ENCODE results near the gene PCCB. TPM values are rescaled to one million over a fixed set of nuclear protein-coding genes. Genes with fewer than 3 reads are reported as not detected.

PCCB gene
- total RNA-seq, 1 experiment from 2014 or later, result 46.8 TPM

DNA sequence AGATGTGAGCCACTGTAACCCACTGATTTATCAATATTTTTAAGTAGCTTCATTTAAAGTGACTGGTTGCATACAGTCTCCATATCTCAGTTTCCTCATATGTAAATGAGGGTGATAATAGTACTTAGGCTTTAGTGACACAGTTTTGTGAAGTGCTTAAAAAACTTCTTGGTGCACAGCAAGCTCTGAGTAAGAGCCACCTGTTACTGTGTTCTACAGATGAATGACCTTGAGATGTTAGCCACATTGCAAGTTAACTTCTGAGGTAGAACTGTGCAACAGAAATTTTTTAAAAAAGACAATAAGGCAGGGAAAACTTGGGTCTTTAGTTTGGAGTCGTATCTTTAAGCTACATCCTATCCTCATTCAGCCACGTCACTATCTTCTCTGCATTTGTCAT lies 43.1 kb downstream of the PCCB start:
- Histone ChIP-seq H3K27ac (no peak overlapping the region), H3K4me1 (replicated peaks; ENCODE audit: insufficient read depth) (no peaks in the 10 kb centered on the region), H3K79me2 (ENCODE audit: low read depth) (no peaks in the 10 kb centered on the region), H3K9me2 (ENCODE audit: insufficient read depth) (no peaks in the 10 kb centered on the region), H3K36me3 (ENCODE audit: low read depth) (no peaks in the 10 kb centered on the region), H3K27me3 (ENCODE audit: insufficient read depth, low read depth) (no peaks in the 10 kb centered on the region), H2AFZ (no peak overlapping the region), H3K4me2 (no peak overlapping the region), H3F3A (ENCODE audit: insufficient read depth, low read depth) (no peaks in the 10 kb centered on the region), H3K4me3 (no peak overlapping the region), H4K20me1 (ENCODE audit: insufficient read depth) (no peaks in the 10 kb centered on the region), H3K9me3 (ENCODE audit: insufficient read depth, low read depth) (no peaks in the 10 kb centered on the region)
- intact Hi-C loops (cut with micrococcal nuclease; ENCODE audit: unreplicated experiment), result loop anchor here (5.0 kb wide), 1 partner anchor 216 kb away; no protein-coding TSS in a partner anchor
- BruUV-seq (replicated peaks), result no TSS peak
- POLR2A ChIA-PET (ENCODE audit: unreplicated experiment), result no interaction called here
- DNase-seq, result no peak
- TF ChIP-seq, protein P1, sequence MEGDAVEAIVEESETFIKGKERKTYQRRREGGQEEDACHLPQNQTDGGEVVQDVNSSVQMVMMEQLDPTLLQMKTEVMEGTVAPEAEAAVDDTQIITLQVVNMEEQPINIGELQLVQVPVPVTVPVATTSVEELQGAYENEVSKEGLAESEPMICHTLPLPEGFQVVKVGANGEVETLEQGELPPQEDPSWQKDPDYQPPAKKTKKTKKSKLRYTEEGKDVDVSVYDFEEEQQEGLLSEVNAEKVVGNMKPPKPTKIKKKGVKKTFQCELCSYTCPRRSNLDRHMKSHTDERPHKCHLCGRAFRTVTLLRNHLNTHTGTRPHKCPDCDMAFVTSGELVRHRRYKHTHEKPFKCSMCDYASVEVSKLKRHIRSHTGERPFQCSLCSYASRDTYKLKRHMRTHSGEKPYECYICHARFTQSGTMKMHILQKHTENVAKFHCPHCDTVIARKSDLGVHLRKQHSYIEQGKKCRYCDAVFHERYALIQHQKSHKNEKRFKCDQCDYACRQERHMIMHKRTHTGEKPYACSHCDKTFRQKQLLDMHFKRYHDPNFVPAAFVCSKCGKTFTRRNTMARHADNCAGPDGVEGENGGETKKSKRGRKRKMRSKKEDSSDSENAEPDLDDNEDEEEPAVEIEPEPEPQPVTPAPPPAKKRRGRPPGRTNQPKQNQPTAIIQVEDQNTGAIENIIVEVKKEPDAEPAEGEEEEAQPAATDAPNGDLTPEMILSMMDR (conservative IDR thresholded peaks at IDR 0.05), result no peak
- no peak for TF ChIP-seq EZH2 (IDR thresholded peaks at IDR 0.05; ENCODE audit: low read depth)
- CTCF ChIA-PET, result no interaction called here

DNA sequence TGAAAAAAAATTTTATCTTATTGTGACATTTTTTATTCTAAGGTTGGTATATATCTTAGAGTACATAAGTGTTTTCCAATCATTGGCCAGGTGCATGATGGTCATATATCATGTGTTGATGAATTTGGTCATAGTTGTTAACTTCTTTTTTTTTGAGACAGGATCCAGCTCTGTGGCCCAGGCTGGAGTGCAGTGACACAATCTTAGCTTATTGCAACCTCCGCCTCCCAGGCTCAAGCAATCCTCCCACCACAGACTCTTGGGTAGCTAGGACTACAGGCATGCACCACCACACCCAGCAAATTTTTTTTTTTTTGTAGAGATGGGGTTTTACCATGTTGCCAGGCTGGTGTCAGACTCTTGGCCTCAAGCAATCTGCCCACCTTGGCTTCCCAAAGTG lies 44.0 kb downstream of the PCCB start:
- no TSS peak for BruUV-seq (replicated peaks)
- no peaks in the 10 kb centered on the region for H4K20me1 ChIP-seq (ENCODE audit: insufficient read depth)
- no peak for DNase-seq
- no peak overlapping the region for H3K4me2 ChIP-seq
- TF ChIP-seq EZH2 (IDR thresholded peaks at IDR 0.05; ENCODE audit: low read depth), result no peak
- TF ChIP-seq, protein P1 (conservative IDR thresholded peaks at IDR 0.05), result no peak
- H3F3A ChIP-seq (ENCODE audit: insufficient read depth, low read depth), result peaks cover 8% of the 10 kb centered on the region; the same call in 1 of the 2 replicates
- H3K9me3 ChIP-seq (ENCODE audit: insufficient read depth, low read depth), result no peaks in the 10 kb centered on the region
- no peak overlapping the region for H3K27ac ChIP-seq
- H2AFZ ChIP-seq, result no peak overlapping the region
- no peaks in the 10 kb centered on the region for H3K79me2 ChIP-seq (ENCODE audit: low read depth)
- H3K4me1 ChIP-seq (replicated peaks; ENCODE audit: insufficient read depth), result no peaks in the 10 kb centered on the region
- POLR2A ChIA-PET (ENCODE audit: unreplicated experiment), result no interaction called here
- no peaks in the 10 kb centered on the region for H3K9me2 ChIP-seq (ENCODE audit: insufficient read depth)
- H3K27me3 ChIP-seq (ENCODE audit: insufficient read depth, low read depth), result no peaks in the 10 kb centered on the region
- intact Hi-C loops (cut with micrococcal nuclease; ENCODE audit: unreplicated experiment), result loop anchor here (5.0 kb wide), 1 partner anchor 217 kb away; no protein-coding TSS in a partner anchor
- H3K36me3 ChIP-seq (ENCODE audit: low read depth), result no peaks in the 10 kb centered on the region
- CTCF ChIA-PET, result no interaction called here
- no peak overlapping the region for H3K4me3 ChIP-seq

DNA sequence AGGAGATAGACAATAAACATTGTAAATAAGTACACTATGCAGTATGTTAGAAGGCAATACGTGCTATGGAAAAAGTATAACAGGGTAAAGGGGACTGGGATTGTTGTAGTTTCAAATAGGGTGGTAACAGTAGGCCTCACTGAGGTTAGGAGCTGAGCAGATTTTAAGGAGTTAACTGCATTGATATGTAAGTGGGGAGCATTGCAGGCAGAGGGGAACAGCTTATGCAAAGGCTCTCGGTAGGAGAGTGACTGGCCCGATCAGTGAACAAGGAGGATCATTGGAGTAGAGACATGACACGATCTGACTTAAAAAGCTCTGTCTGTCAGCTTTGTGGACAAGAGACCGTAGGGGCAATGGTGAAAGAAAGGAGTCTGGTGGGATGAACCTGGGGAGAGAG lies 46.8 kb downstream of the PCCB start:
- Histone ChIP-seq H3F3A (ENCODE audit: insufficient read depth, low read depth) (peaks cover 8% of the 10 kb centered on the region; the same call in 1 of the 2 replicates), H3K36me3 (ENCODE audit: low read depth) (0 out of 2 replicates have a peak, but pooled peaks cover under 1% of the 10 kb centered on the region), H3K4me3 (no peak overlapping the region), H3K27me3 (ENCODE audit: insufficient read depth, low read depth) (no peaks in the 10 kb centered on the region), H2AFZ (no peak overlapping the region), H3K9me2 (ENCODE audit: insufficient read depth) (no peaks in the 10 kb centered on the region), H3K9me3 (ENCODE audit: insufficient read depth, low read depth) (no peaks in the 10 kb centered on the region), H3K27ac (no peak overlapping the region), H3K79me2 (ENCODE audit: low read depth) (no peaks in the 10 kb centered on the region), H3K4me1 (replicated peaks; ENCODE audit: insufficient read depth) (no peaks in the 10 kb centered on the region), H3K4me2 (no peak overlapping the region), H4K20me1 (ENCODE audit: insufficient read depth) (no peaks in the 10 kb centered on the region)
- TF ChIP-seq EZH2 (IDR thresholded peaks at IDR 0.05; ENCODE audit: low read depth), result no peak
- TF ChIP-seq, protein P1 (conservative IDR thresholded peaks at IDR 0.05), result no peak
- BruUV-seq (replicated peaks), result no TSS peak
- DNase-seq, result no peak
- intact Hi-C loops (cut with micrococcal nuclease; ENCODE audit: unreplicated experiment), result no loop called here
- ChIA-PET CTCF (no interaction called here), POLR2A (ENCODE audit: unreplicated experiment) (no interaction called here)

All from PC-9 (cell line).